Right cardiac atrium (tissue), 5 donors: ENCODE data around the gene ELMO1. TPM values are rescaled to one million over a fixed set of nuclear protein-coding genes. Genes with fewer than 3 reads are reported as not detected.

Experiments
- ATAC-seq, 2 donors: fragments of 200-7000 bp; cut with Tn5 transposase; one replicate each; pipeline versions ENCODE4 v1.8.0 to v1.9.1; 2020; ENCODE audit warnings: moderate library complexity in 2 of 2, mild to moderate bottlenecking in 1 of 2
- DNase-seq, 3 donors: peaks; one replicate each; pipeline ENCODE4 v3.0.0-alpha.2; 2020
- H3K27ac ChIP-seq: one replicate; pipeline ENCODE4 v1.5.1; 2013; ENCODE audit warnings: mild to moderate bottlenecking, low read length, control low read depth, moderate library complexity
- H3K27me3 ChIP-seq: one replicate; pipeline ENCODE4 v1.6.1; 2013; ENCODE audit not compliant: control insufficient read depth, insufficient read depth
- H3K4me1 ChIP-seq: one replicate; pipeline ENCODE4 v1.6.1; 2013; ENCODE audit warnings: low read length; ENCODE audit not compliant: control insufficient read depth, insufficient read depth
- H3K4me3 ChIP-seq: one replicate; pipeline ENCODE4 v1.5.1; 2013; ENCODE audit warnings: low read length, control low read depth
- H3K9me3 ChIP-seq: one replicate; pipeline ENCODE4 v1.6.1; 2013; ENCODE audit warnings: low read length; ENCODE audit not compliant: control insufficient read depth
- WGBS: extraction: QIAGEN DNeasy Blood & Tissue Kit; methylation state at CpG from one replicate; pipeline ENCODE4 v1.1.7; 2013; 5-methylcytosine and 5-hydroxymethylcytosine counted together
- intact Hi-C, 4 donors: fragments of 100-400 bp; cut with DNase I; formaldehyde crosslinking; loops; one replicate each; pipeline versions ENCODE4 v1.11.0 to v1.14.0; 2022 to 2023
- polyA plus RNA-seq: library from polyadenylated mRNA; stranded (reverse); fragments of 200-250 nt; gene quantifications from one replicate; pipeline ENCODE4 v1.2.3, GENCODE V29; 2013
- total RNA-seq, 4 donors: library from RNA; stranded (reverse); fragmentation: NEBNext Ultra II Directional; extraction: Animal tissue kit (Norgen Biotek cat#: 25700); gene quantifications; one replicate each; pipeline ENCODE4 v1.2.1, GENCODE V29; 2021
- donor health status: healthy with polysubstance abuse.
- donor health status: DM: no; HTN: yes; CAD: no.
- donor health status: DM: no; HTN: no; CAD: no.
- donor health status: DM: no; HTN: yes; CAD: no; lungs with severe emphysema.
- donor health status: DM: yes; HTN: yes; CAD: no.

Gene ELMO1
- total and polyA plus RNA-seq, 5 donors = 11.8 to 20.8 (median 18.8) TPM

- 75% methylated on average over 4 of the region's 4 CpGs for WGBS
- Histone ChIP-seq H3K4me1 (peaks cover 18% of the 10 kb centered on the region), H3K27ac (no peak overlapping the region), H3K27me3 (no peaks in the 10 kb centered on the region), H3K9me3 (no peaks in the 10 kb centered on the region), H3K4me3 (no peak overlapping the region)
- ATAC-seq (no peak), DNase-seq (no peak)
- intact Hi-C loops = loop anchor here in 2 of 4 donors (10.0 kb wide), 2 partner anchors 71 to 211 kb away; no protein-coding TSS in a partner anchor
Measured at GRCh38 chr7:37283716-37284115, 164.9 kb downstream of the ELMO1 start.

GRCh38 chr7:37282927-37283326 is 165.7 kb downstream of the ELMO1 start:
- DNase-seq (no peak), ATAC-seq (no peak)
- Histone ChIP-seq H3K9me3 (no peaks in the 10 kb centered on the region), H3K4me3 (no peak overlapping the region), H3K4me1 (peaks cover 18% of the 10 kb centered on the region), H3K27ac (no peak overlapping the region), H3K27me3 (no peaks in the 10 kb centered on the region)
- intact Hi-C loops = loop anchor here in 2 of 4 donors (10.0 kb wide), 2 partner anchors 72 to 212 kb away; no protein-coding TSS in a partner anchor
- 71% methylated on average over 3 of the region's 3 CpGs for WGBS

- no peak overlapping the region for H3K4me3 ChIP-seq
- H3K4me1 ChIP-seq = peaks cover 18% of the 10 kb centered on the region
- H3K27me3 ChIP-seq = no peaks in the 10 kb centered on the region
- intact Hi-C loops = loop anchor here in 2 of 4 donors (10.0 kb wide), 2 partner anchors 73 to 213 kb away; no protein-coding TSS in a partner anchor
- 64% methylated on average over 4 of the region's 4 CpGs for WGBS
- no peaks in the 10 kb centered on the region for H3K9me3 ChIP-seq
- DNase-seq (no peak), ATAC-seq (no peak)
- no peak overlapping the region for H3K27ac ChIP-seq
Measured at GRCh38 chr7:37282093-37282444, 166.6 kb downstream of the ELMO1 start.

GRCh38 chr7:37281368-37282092 is 167.1 kb downstream of the ELMO1 start:
- ATAC-seq (no peak), DNase-seq (no peak)
- Histone ChIP-seq H3K27ac (no peak overlapping the region), H3K27me3 (no peaks in the 10 kb centered on the region), H3K4me3 (no peak overlapping the region), H3K4me1 (peaks cover 18% of the 10 kb centered on the region), H3K9me3 (no peaks in the 10 kb centered on the region)
- WGBS = 55% methylated on average over 5 of the region's 5 CpGs
- intact Hi-C loops = loop anchor here in 2 of 4 donors (10.0 kb wide), 2 partner anchors 73 to 213 kb away; no protein-coding TSS in a partner anchor

- ATAC-seq (no peak), DNase-seq (no peak)
- WGBS = 78% methylated on average over 3 of the region's 3 CpGs
- Histone ChIP-seq H3K9me3 (no peaks in the 10 kb centered on the region), H3K4me3 (no peak overlapping the region), H3K27ac (no peak overlapping the region), H3K27me3 (no peaks in the 10 kb centered on the region), H3K4me1 (peaks cover 9% of the 10 kb centered on the region)
- intact Hi-C loops = no loop called here
Measured at GRCh38 chr7:37277513-37277912, 171.2 kb downstream of the ELMO1 start.

- DNase-seq = no peak
- peaks cover 3% of the 10 kb centered on the region for H3K4me1 ChIP-seq
- intact Hi-C loops = no loop called here
- no peak overlapping the region for H3K27ac ChIP-seq
- peak in 1 of 2 donors; percentile 47 for ATAC-seq
- WGBS = 67% methylated on average over 5 of the region's 5 CpGs
- H3K27me3 ChIP-seq = no peaks in the 10 kb centered on the region
- H3K4me3 ChIP-seq = no peak overlapping the region
- H3K9me3 ChIP-seq = no peaks in the 10 kb centered on the region
Measured at GRCh38 chr7:37275078-37275710, 173.5 kb downstream of the ELMO1 start.

GRCh38 chr7:37273891-37274290 is 174.8 kb downstream of the ELMO1 start:
- no peak overlapping the region for H3K27ac ChIP-seq
- H3K4me1 ChIP-seq = peaks cover 3% of the 10 kb centered on the region
- ATAC-seq (no peak), DNase-seq (no peak)
- 86% methylated on average over 2 of the region's 2 CpGs for WGBS
- intact Hi-C loops = no loop called here
- no peak overlapping the region for H3K4me3 ChIP-seq
- no peaks in the 10 kb centered on the region for H3K27me3 ChIP-seq
- H3K9me3 ChIP-seq = no peaks in the 10 kb centered on the region

- no peaks in the 10 kb centered on the region for H3K4me1 ChIP-seq
- H3K27ac ChIP-seq = no peak overlapping the region
- no peak for ATAC-seq
- H3K9me3 ChIP-seq = no peaks in the 10 kb centered on the region
- intact Hi-C loops = no loop called here
- WGBS = 63% methylated on average over 6 of the region's 6 CpGs
- no peak for DNase-seq
- no peaks in the 10 kb centered on the region for H3K27me3 ChIP-seq
- no peak overlapping the region for H3K4me3 ChIP-seq
Measured at GRCh38 chr7:37269711-37270508, 178.8 kb downstream of the ELMO1 start.

GRCh38 chr7:37267251-37267650 is 181.4 kb downstream of the ELMO1 start:
- no peaks in the 10 kb centered on the region for H3K4me1 ChIP-seq
- H3K4me3 ChIP-seq = no peak overlapping the region
- 97% methylated on average over 8 of the region's 8 CpGs for WGBS
- no peaks in the 10 kb centered on the region for H3K27me3 ChIP-seq
- H3K27ac ChIP-seq = no peak overlapping the region
- intact Hi-C loops = no loop called here
- ATAC-seq (no peak), DNase-seq (no peak)
- H3K9me3 ChIP-seq = no peaks in the 10 kb centered on the region

GRCh38 chr7:37265876-37266275 is 182.8 kb downstream of the ELMO1 start:
- Histone ChIP-seq H3K4me1 (no peaks in the 10 kb centered on the region), H3K9me3 (no peaks in the 10 kb centered on the region), H3K27ac (no peak overlapping the region), H3K4me3 (no peak overlapping the region), H3K27me3 (no peaks in the 10 kb centered on the region)
- WGBS = 88% methylated on average over 7 of the region's 7 CpGs
- no peak for ATAC-seq
- intact Hi-C loops = no loop called here
- DNase-seq = no peak

GRCh38 chr7:37265006-37265405 is 183.7 kb downstream of the ELMO1 start:
- Histone ChIP-seq H3K27me3 (no peaks in the 10 kb centered on the region), H3K27ac (no peak overlapping the region), H3K4me3 (no peak overlapping the region), H3K9me3 (no peaks in the 10 kb centered on the region), H3K4me1 (no peaks in the 10 kb centered on the region)
- DNase-seq (no peak), ATAC-seq (no peak)
- intact Hi-C loops = no loop called here
- WGBS = 65% methylated on average over 1 of the region's 1 CpG
